GM21367 (cell line): ENCODE results near the gene HNF1B.

ENCODE experiments used
- ATAC-seq: cut with Tn5 transposase; IDR thresholded peaks from one replicate; pipeline ENCODE4 v1.9.1; 2021; ENCODE audit not compliant: unreplicated experiment

Gene HNF1B

GRCh38 chr17:37737971-37738370, 6.9 kb downstream of the HNF1B start:
- no peak for ATAC-seq

DNA sequence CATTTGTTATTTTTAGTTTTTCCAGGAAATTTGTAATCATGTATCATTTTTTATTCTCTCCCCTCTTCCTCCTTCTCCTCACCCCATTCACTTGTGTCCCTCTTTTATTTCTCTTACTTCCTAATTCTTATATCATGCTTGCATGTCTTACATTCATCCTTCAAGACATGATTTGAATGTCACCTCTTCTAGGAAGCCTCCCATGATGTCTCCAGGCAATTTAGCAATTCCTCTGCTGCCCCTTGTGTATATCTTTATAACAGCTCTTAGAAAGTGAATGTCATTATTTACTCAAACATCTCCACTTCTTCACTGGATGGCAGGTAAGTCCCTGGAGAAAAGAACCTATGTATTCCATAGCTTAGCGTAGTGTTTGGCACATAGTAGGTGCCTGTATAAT, 7.8 kb downstream of the HNF1B start:
- no peak for ATAC-seq

- ATAC-seq: no peak
Measured at GRCh38 chr17:37736428-37736827, 8.4 kb downstream of the HNF1B start.

- no peak for ATAC-seq
Measured at GRCh38 chr17:37735165-37735564, 9.7 kb downstream of the HNF1B start.

GRCh38 chr17:37732316-37732715, 12.5 kb downstream of the HNF1B start:
- ATAC-seq: no peak

- ATAC-seq: no peak
Measured at GRCh38 chr17:37731056-37731455, 13.8 kb downstream of the HNF1B start.

- ATAC-seq: no peak
Measured at GRCh38 chr17:37729905-37730304, 15.0 kb downstream of the HNF1B start.

GRCh38 chr17:37726891-37727675, 17.8 kb downstream of the HNF1B start:
- ATAC-seq: no peak

- ATAC-seq: no peak
Measured at GRCh38 chr17:37726248-37726647, 18.6 kb downstream of the HNF1B start.

GRCh38 chr17:37725601-37726146, 19.2 kb downstream of the HNF1B start:
- no peak for ATAC-seq

DNA sequence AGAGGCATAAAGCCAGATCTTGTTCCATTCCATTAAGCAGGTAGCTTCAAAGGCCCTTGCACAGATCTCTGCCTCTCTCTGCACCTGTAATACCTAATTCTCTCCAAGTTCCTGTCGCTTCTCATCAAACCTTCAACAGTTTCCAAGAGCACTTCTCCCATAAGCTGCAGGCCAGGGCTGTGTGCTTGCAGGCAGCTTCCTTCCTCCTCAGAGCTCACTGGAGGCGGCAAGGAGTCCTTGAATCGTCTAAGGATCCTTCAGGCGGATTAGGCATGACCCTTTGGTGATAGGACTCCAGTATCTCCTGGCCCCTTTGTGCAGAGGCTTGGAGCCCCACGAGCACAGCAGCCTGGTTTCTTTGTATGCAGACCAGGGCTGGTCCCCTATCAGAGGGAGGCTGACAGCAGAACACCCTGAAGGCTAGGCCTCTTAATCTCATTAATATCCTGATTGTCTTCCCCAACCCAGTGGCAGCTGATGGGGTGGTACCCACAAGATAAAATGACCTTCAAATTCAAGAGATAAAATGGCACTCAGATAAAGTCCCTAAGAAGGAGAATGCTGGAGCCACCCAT, 19.8 kb downstream of the HNF1B start:
- no peak for ATAC-seq

- ATAC-seq: no peak
Measured at GRCh38 chr17:37720989-37721388, 23.9 kb downstream of the HNF1B start.

- ATAC-seq: no peak
Measured at GRCh38 chr17:37719866-37720265, 25.0 kb downstream of the HNF1B start.

DNA sequence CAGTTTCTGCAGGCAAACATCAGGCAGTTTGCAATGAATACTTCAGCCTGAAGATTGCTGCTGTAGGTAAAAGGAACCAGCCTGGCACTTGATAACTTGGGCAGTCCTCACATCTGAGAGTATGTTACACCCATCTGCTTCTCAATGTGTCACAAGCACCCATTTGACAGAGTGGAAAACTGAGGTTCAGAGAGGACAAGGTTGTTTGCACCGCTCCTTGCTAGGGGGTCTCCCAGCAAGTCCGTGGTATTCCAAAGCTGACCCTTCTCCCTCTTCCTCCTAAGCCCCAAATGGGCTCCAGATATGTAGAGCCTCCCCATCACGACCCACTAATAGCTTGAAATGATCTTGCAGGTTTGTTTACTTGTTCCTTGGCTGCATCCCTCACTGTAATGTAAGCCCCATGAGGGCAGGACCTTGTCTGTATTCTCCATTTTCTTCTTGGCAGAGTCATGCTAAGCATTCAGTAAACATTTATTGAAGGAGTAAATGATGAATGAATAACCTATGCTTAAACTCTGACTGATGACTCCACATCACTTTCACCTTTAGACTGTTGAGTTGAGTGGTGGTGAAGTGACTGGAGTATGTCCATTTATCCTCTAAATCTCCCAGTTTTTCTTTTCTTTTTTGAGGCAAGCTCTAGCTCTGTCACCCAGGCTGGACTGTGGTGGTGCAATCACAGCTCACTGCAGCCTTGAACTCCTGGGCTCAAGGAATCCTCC, 26.4 kb downstream of the HNF1B start:
- ATAC-seq: no peak

- no peak for ATAC-seq
Measured at GRCh38 chr17:37717627-37718323, 27.1 kb downstream of the HNF1B start.

DNA sequence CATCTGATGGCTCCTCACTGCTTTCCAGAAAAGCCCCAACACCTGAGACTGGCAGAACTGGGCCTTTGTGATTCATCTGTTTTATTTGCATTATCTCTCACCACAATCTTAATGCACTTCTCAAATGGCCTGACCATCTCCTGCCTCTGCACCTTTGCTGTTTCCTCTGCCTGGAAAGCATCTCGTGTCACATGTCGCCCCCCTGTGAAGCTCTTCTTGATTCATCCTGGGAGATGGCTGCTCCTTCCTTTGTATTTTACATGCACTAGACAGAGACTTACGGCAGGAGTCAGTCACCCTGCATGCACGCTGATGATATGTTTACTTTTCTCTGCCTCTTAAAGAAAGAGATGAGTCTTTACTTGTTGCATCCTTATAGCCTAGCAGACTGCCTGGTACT, 30.0 kb downstream of the HNF1B start:
- no peak for ATAC-seq

GRCh38 chr17:37713624-37714023, 31.2 kb downstream of the HNF1B start:
- ATAC-seq: no peak

GRCh38 chr17:37713028-37713431, 31.8 kb downstream of the HNF1B start:
- ATAC-seq: no peak

DNA sequence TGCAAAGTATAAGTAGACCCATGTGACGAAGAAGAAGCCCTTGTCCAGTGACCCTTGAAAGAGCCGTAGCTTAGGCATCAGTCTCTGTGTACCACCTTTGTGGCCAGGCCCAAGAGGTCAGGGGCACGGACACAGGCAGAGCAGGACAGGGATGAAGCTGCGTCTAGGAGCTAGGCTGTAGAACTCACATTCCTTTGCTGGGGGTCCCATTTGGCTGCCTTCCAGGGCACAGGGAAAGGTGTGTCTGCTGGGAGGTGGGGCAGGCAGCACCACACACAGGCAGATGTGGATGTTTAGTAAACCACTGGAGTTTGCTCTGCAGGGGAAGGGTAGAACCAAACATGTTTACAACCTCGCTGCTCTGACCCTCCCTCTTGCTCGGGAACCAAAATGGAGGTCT, 33.7 kb downstream of the HNF1B start:
- ATAC-seq: no peak

GRCh38 chr17:37710344-37710886, 34.4 kb downstream of the HNF1B start:
- ATAC-seq: no peak

DNA sequence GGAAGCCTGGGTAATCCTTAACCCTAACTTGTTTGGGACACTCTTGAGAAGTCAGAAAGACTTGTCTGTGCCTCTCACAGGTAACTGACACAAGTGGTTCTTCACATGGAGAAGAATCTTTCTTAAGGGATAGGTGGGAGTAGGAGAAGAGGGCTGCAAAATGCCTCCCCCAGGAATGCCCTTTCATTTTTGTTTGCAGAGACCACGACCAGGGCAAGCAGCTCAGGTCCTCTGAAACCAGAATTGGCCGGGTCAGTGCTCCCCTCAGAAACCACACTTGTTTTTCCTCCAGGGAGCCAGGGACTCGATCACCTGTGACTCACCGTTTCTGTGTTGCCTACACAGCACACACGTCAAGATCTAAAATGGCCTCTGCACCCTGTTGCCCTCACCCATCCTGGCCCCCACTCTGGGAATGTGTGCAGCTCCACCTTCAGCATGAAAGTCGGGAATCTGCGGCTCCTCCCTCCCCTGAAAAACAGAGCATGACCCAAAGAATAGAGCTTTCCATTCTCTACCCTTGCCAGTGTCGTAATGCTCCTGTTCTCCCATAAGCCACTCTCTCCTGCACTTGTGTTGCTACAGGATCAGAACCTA, 36.1 kb downstream of the HNF1B start:
- ATAC-seq: no peak
